AG04450 (cell line): ENCODE measurements around the gene SCUBE2. TPM values are rescaled to one million over a fixed set of nuclear protein-coding genes. Genes with fewer than 3 reads are reported as not detected.

ENCODE experiments used
- CTCF ChIA-PET: fragments of 300-600, 350-600 bp; formaldehyde crosslinking; extraction: SDS; loops from one replicate; lab custom pipeline; 2022; ENCODE audit warnings: antibody characterized with exemption, inconsistent platforms; lab: Charles Lee
- POLR2A ChIA-PET: fragments of 350-600 bp; formaldehyde crosslinking; extraction: SDS; loops from one replicate; lab custom pipeline; 2021; ENCODE audit warnings: antibody characterized with exemption, inconsistent platforms; lab: Yijun Ruan, JAX
- DNase-seq: peaks from one replicate; pipeline ENCODE4 v3.0.0-alpha.2; 2011; ENCODE audit warnings: low read depth, low spot score
- H3K27ac ChIP-seq: one replicate; pipeline ENCODE4 v1.5.1; 2012; ENCODE audit warnings: low read depth, low read length, control low read depth
- H3K27me3 ChIP-seq: one replicate; pipeline ENCODE4 v1.6.0; 2012; ENCODE audit warnings: low read length; ENCODE audit not compliant: control insufficient read depth, insufficient read depth
- H3K4me3 ChIP-seq: 2 replicates; pipeline ENCODE4 v1.5.1; 2011; ENCODE audit warnings: mild to moderate bottlenecking, low read depth, low read length, control low read depth
- H3K9me3 ChIP-seq: 2 replicates; pipeline ENCODE4 v1.5.1; 2012; ENCODE audit warnings: low read length; ENCODE audit not compliant: control insufficient read depth, insufficient read depth
- polyA plus RNA-seq: library from polyadenylated mRNA; depleted of rRNA; stranded (reverse); fragments of >200 nt; gene quantifications from 2 replicates; pipeline ENCODE4 v1.2.3, GENCODE V29; 2011
- TF ChIP-seq, protein P1 (sequence below): IDR thresholded peaks from 2 replicates; pipeline ENCODE4 v1.5.1; 2011; ENCODE audit warnings: low read depth, low read length, control low read depth, inconsistent platforms

SCUBE2 gene
- polyA plus RNA-seq, 1 experiment: 1.3 TPM

DNA sequence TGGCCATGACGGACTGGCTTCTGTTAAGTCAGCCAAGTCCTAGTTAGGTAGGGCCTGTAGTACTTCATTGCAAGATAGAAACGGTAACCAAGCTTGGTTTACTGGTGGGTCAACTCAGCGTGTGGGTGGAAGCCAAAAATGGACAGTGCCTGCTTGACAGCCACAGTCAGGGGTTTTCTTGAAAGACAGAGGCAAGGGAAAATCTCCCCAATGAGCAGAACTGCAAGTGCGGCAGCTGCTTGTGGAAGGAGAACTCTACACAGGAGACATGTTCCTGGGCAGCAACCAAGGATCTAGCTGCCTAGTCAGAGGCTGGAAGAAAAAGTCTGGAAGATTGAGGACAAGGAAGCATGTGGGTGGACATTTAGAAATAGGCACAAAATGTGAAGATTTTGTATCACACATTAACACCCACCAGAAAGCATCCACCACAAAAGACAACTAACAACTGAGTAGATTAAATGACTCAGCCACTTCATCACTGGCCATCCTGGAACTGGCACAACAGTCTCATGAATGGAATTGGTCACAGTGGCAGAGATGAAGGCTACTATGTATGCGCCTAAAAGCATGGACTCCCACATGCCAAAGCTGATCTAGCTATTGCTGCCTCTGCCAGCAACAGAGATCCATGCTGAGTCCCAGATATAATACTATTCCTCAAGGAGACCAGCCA, 40.9 kb upstream of the SCUBE2 start:
- TF ChIP-seq, protein P1, sequence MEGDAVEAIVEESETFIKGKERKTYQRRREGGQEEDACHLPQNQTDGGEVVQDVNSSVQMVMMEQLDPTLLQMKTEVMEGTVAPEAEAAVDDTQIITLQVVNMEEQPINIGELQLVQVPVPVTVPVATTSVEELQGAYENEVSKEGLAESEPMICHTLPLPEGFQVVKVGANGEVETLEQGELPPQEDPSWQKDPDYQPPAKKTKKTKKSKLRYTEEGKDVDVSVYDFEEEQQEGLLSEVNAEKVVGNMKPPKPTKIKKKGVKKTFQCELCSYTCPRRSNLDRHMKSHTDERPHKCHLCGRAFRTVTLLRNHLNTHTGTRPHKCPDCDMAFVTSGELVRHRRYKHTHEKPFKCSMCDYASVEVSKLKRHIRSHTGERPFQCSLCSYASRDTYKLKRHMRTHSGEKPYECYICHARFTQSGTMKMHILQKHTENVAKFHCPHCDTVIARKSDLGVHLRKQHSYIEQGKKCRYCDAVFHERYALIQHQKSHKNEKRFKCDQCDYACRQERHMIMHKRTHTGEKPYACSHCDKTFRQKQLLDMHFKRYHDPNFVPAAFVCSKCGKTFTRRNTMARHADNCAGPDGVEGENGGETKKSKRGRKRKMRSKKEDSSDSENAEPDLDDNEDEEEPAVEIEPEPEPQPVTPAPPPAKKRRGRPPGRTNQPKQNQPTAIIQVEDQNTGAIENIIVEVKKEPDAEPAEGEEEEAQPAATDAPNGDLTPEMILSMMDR: no peak
- Histone ChIP-seq H3K4me3 (no peak overlapping the region), H3K27ac (no peak overlapping the region), H3K9me3 (no peaks in the 10 kb centered on the region), H3K27me3 (no peaks in the 10 kb centered on the region)
- POLR2A ChIA-PET: no interaction called here
- DNase-seq: no peak
- CTCF ChIA-PET: interaction anchor here (2.5 kb wide), 1 partner anchor 117 kb away, joined by 11 read pairs; no protein-coding TSS in a partner anchor

DNA sequence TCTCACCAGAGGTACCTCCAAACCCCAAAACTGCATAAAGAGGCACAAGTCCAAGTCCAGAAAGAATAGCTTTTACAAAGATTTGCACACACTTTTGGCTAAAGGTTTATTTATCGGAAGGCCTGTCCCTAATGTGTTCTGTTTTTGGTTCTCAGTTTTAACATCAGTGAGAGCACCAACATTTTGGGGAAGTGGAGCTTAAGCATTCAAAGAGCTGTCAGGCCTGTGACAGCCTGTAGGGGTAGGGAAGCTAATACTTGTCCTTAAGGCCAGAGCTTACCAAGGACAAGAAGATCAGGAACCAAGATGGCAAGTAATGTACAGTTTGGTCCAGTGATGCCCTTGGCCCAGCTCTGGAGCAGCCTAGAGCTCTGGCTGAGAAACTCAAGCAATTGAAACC, 38.9 kb upstream of the SCUBE2 start:
- POLR2A ChIA-PET: no interaction called here
- H3K4me3 ChIP-seq: no peak overlapping the region
- TF ChIP-seq, protein P1: no peak
- CTCF ChIA-PET: interaction anchor here (1.3 kb wide), 1 partner anchor 115 kb away, joined by 5 read pairs; no protein-coding TSS in a partner anchor
- H3K27ac ChIP-seq: no peak overlapping the region
- H3K27me3 ChIP-seq: no peaks in the 10 kb centered on the region
- no peak for DNase-seq
- H3K9me3 ChIP-seq: no peaks in the 10 kb centered on the region

DNA sequence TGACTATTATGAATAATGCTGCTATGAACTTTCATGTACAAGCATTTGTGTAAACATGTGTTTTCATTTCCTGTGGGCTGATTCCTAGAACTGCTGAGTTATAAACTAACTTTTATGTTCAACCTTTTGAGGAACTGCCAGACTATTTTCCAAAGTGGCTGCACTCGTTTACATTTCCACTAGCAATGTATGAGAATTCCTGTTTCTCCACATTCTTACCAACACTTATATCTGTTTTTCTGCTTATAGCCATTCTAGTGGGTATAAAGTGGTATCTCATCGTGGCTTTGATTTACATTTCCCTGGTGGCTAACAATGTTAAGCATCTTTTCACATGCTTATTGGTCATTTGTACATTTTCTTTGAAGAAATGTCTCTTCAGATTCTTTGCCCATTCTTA, 35.2 kb upstream of the SCUBE2 start:
- Histone ChIP-seq H3K4me3 (no peak overlapping the region), H3K27me3 (no peaks in the 10 kb centered on the region), H3K9me3 (no peaks in the 10 kb centered on the region), H3K27ac (no peak overlapping the region)
- ChIA-PET CTCF (interaction anchor here (1.7 kb wide), 1 partner anchor 11 kb away, joined by 8 read pairs; no protein-coding TSS in a partner anchor), POLR2A (no interaction called here)
- TF ChIP-seq, protein P1: no peak
- DNase-seq: no peak

DNA sequence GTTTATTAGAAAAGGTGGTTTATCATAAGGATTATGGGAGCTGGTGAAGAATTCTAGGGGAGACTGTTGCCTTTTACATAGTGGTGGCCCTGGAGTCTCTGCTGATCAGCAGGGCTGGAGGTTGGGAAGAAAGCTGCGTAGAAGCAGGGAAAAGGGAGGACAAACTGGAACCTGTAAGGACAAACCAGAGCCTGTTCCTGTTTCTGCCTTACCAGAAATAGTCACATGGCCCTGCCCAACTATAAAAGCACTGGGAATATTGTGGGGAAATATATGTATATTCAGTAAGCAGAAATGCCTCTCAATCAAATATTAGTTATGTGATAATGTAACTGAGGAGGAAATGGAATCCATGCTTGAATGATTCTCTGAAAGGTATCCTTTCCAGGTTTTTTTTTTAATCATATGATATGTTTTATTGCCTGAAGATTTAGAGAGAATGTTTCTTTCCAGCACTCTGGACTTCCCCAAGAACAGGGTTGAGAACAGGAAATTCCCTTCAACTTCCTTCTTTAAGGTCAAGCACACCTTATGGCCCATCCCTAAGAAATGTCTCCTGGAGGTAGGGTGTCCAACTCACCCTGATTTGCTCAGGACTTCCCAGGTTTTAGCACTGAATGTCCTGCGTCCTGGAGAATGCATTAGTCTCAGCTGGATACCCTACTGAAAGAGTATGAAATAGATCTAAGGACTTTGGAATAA, 33.9 kb upstream of the SCUBE2 start:
- H3K9me3 ChIP-seq: no peaks in the 10 kb centered on the region
- CTCF ChIA-PET: interaction anchor here (1.7 kb wide), 1 partner anchor 12 kb away, joined by 8 read pairs; no protein-coding TSS in a partner anchor
- no peak for DNase-seq
- no peaks in the 10 kb centered on the region for H3K27me3 ChIP-seq
- no peak overlapping the region for H3K4me3 ChIP-seq
- H3K27ac ChIP-seq: no peak overlapping the region
- POLR2A ChIA-PET: interaction anchor here (0.7 kb wide), 3 partner anchors 120 to 430 kb away, joined by 3 to 4 read pairs (median 3); no protein-coding TSS in a partner anchor
- TF ChIP-seq, protein P1: no peak
